HepG2 (cell line): ENCODE measurements around the gene PPP1R27. TPM values are rescaled to one million over a fixed set of nuclear protein-coding genes. Genes with fewer than 3 reads are reported as not detected.

Experiments used
- AGO2 ChIP-seq: fragments of 200-400 bp; formaldehyde crosslinking; optimal IDR thresholded peaks from 2 replicates; pipeline ENCODE3; 2017; ENCODE audit warnings: mild to moderate bottlenecking, low read depth, low read length, moderate library complexity
- ATF3 ChIP-seq: sonication (generic); formaldehyde crosslinking; IDR thresholded peaks from 2 replicates; pipeline ENCODE4 v1.4.0; 2020; ENCODE audit warnings: missing genetic modification reagents
- FOXJ3 ChIP-seq: sonication (generic); formaldehyde crosslinking; IDR thresholded peaks from 2 replicates; pipeline ENCODE4 v1.4.0; 2020; ENCODE audit warnings: missing genetic modification reagents, mild to moderate bottlenecking, borderline replicate concordance
- FOXK2 ChIP-seq: fragments of 450-650 bp; IDR thresholded peaks from 2 replicates; pipeline ENCODE4 v1.6.1; 2016
- GATAD2A ChIP-seq: IDR thresholded peaks from 2 replicates; pipeline ENCODE4 v1.6.1; 2016
- MED8 ChIP-seq: sonication (generic); formaldehyde crosslinking; IDR thresholded peaks from 2 replicates; pipeline ENCODE4 v1.8.1; 2023; ENCODE audit warnings: mild to moderate bottlenecking, missing genetic modification reagents; ENCODE audit not compliant: insufficient replicate concordance
- NR2F6 ChIP-seq, 2 experiments: IDR thresholded peaks; 2 replicates each; pipeline ENCODE4 v1.6.1; 2016; ENCODE audit warnings: antibody characterized with exemption in 1 of 2, mild to moderate bottlenecking in 1 of 2
- RORA ChIP-seq: sonication (generic); formaldehyde crosslinking; IDR thresholded peaks from 2 replicates; pipeline ENCODE4 v1.5.0; 2020; ENCODE audit warnings: mild to moderate bottlenecking, missing genetic modification reagents, moderate library complexity
- SUZ12 ChIP-seq: fragments of 150-350 bp; IDR thresholded peaks from 2 replicates; pipeline ENCODE4 v1.6.1; 2014; ENCODE audit warnings: low read depth, low read length
- TAF15 ChIP-seq: fragments of 200-400 bp; formaldehyde crosslinking; IDR thresholded peaks from one replicate; pipeline ENCODE4 v1.6.1; 2018; ENCODE audit warnings: mild to moderate bottlenecking, low read depth, low read length; ENCODE audit not compliant: poor library complexity, severe bottlenecking
- TP53 ChIP-seq: sonication (generic); formaldehyde crosslinking; conservative IDR thresholded peaks from 2 replicates; pipeline ENCODE4 v1.4.0; 2020; ENCODE audit warnings: missing genetic modification reagents
- ZBTB8A ChIP-seq: sonication (generic); formaldehyde crosslinking; IDR thresholded peaks from 2 replicates; pipeline ENCODE4 v1.4.0; 2020; ENCODE audit warnings: mild to moderate bottlenecking, low read depth, missing genetic modification reagents, borderline replicate concordance
- ZFP82 ChIP-seq: sonication (generic); formaldehyde crosslinking; IDR thresholded peaks from 2 replicates; pipeline ENCODE4 v1.5.1; 2020; ENCODE audit warnings: mild to moderate bottlenecking, missing genetic modification reagents, borderline replicate concordance
- ZFX ChIP-seq: sonication (generic); formaldehyde crosslinking; IDR thresholded peaks from 2 replicates; pipeline ENCODE4 v1.4.0; 2020; ENCODE audit warnings: mild to moderate bottlenecking, low read depth, missing genetic modification reagents, moderate library complexity
- ZIK1 ChIP-seq: sonication (generic); formaldehyde crosslinking; IDR thresholded peaks from 2 replicates; pipeline ENCODE4 v1.5.0; 2020; ENCODE audit warnings: mild to moderate bottlenecking, low read depth, missing genetic modification reagents, borderline replicate concordance
- ZNF10 ChIP-seq: sonication (generic); formaldehyde crosslinking; IDR thresholded peaks from 2 replicates; pipeline ENCODE4 v1.4.0; 2020; ENCODE audit warnings: mild to moderate bottlenecking, low read depth, missing genetic modification reagents, borderline replicate concordance
- ZNF20 ChIP-seq: sonication (generic); formaldehyde crosslinking; IDR thresholded peaks from 2 replicates; pipeline ENCODE4 v1.4.0; 2020; ENCODE audit warnings: mild to moderate bottlenecking, moderate library complexity, missing genetic modification reagents
- ZNF251 ChIP-seq: sonication (generic); formaldehyde crosslinking; IDR thresholded peaks from 2 replicates; pipeline ENCODE4 v1.9.0; 2021; ENCODE audit warnings: mild to moderate bottlenecking, missing genetic modification reagents
- ZNF326 ChIP-seq: sonication (generic); formaldehyde crosslinking; IDR thresholded peaks from 2 replicates; pipeline ENCODE4 v1.4.0; 2020; ENCODE audit warnings: missing genetic modification reagents, borderline replicate concordance
- ZNF343 ChIP-seq: sonication (generic); formaldehyde crosslinking; IDR thresholded peaks from 2 replicates; pipeline ENCODE4 v1.4.0; 2020; ENCODE audit warnings: mild to moderate bottlenecking, missing genetic modification reagents
- ZNF362 ChIP-seq: sonication (generic); formaldehyde crosslinking; IDR thresholded peaks from 2 replicates; pipeline ENCODE4 v1.4.0; 2020; ENCODE audit warnings: missing genetic modification reagents, mild to moderate bottlenecking, borderline replicate concordance
- ZNF629 ChIP-seq: sonication (generic); formaldehyde crosslinking; conservative IDR thresholded peaks from 2 replicates; pipeline ENCODE4 v1.5.0; 2020; ENCODE audit warnings: missing genetic modification reagents
- ZNF773 ChIP-seq: sonication (generic); formaldehyde crosslinking; IDR thresholded peaks from 2 replicates; pipeline ENCODE4 v1.4.0; 2020; ENCODE audit warnings: missing genetic modification reagents, borderline replicate concordance
- ZNF891 ChIP-seq: sonication (generic); formaldehyde crosslinking; IDR thresholded peaks from 2 replicates; pipeline ENCODE4 v1.5.0; 2020; ENCODE audit warnings: mild to moderate bottlenecking, missing genetic modification reagents
- ZSCAN20 ChIP-seq: sonication (generic); formaldehyde crosslinking; IDR thresholded peaks from 2 replicates; pipeline ENCODE4 v1.4.0; 2020; ENCODE audit warnings: missing genetic modification reagents, mild to moderate bottlenecking, borderline replicate concordance
- polyA plus RNA-seq, 8 experiments: library from polyadenylated mRNA; depleted of rRNA in 3 of 8; stranded (reverse) in 7 of 8; unstranded in 1 of 8; fragments of >200 nt; fragmentation: Illumina TruSeq in 4 of 8; extraction: Trizol in 4 of 8; gene quantifications; 2 replicates each; pipeline versions ENCODE4 v1.2.1 to v1.2.3, GENCODE V29; 2011 to 2016; ENCODE audit warnings: low read depth in 4 of 8, missing spikeins in 1 of 8, mixed read lengths in 1 of 8; ENCODE audit not compliant: insufficient read depth in 1 of 8
- total RNA-seq, 5 experiments: library from RNA; depleted of rRNA; stranded (reverse); fragments of >200 nt; fragmentation: Illumina TruSeq; extraction: Trizol; gene quantifications; 2 replicates each; pipeline ENCODE4 v1.2.3, GENCODE V29; 2016; ENCODE audit warnings: low read depth in 1 of 5
- TF ChIP-seq, protein P1 (sequence below): fragments of 450-650 bp; IDR thresholded peaks from 2 replicates; pipeline ENCODE4 v1.6.1; 2017
- TF ChIP-seq, protein P2 (sequence below), 2 experiments: fragments of 450-650 bp in 1 of 2; sonication (generic) in 1 of 2; formaldehyde crosslinking; IDR thresholded peaks; 2 replicates each; pipeline versions ENCODE4 v1.5.0 to v1.8.0; 2020 to 2022; ENCODE audit warnings: mild to moderate bottlenecking in 1 of 2, missing genetic modification reagents in 1 of 2

PPP1R27 gene
- total and polyA plus RNA-seq, 2 of the 13 experiments (the other 11 are each of a cell fraction or from before 2014, with no cell fraction given): 0.17 to 1.00 TPM

- TF ChIP-seq ZNF10 (CRISPR knock-in tag) (no peak), MED8 (CRISPR knock-in tag) (peak; percentile 71), ZFP82 (CRISPR knock-in tag) (peak; percentile 87; the same call in 1 of the 2 replicates), FOXK2 (no peak), RORA (CRISPR knock-in tag) (no peak), ZNF251 (CRISPR knock-in tag) (no peak), ZIK1 (CRISPR knock-in tag) (no peak), TP53 (peak; percentile 28; the same call in 1 of the 2 replicates), ZNF773 (CRISPR knock-in tag) (no peak), AGO2 (peak; percentile 99), ZNF362 (CRISPR knock-in tag) (peak; percentile 25; the same call in 1 of the 2 replicates), ZNF20 (no peak), NR2F6 (IDR thresholded peaks at IDR 0.05) (no peak), NR2F6 (CRISPR knock-in tag; IDR thresholded peaks at IDR 0.05) (no peak), ZFX (CRISPR knock-in tag) (peak; percentile 79), ZNF326 (CRISPR knock-in tag) (peak; percentile 91), ZBTB8A (CRISPR knock-in tag) (no peak), ZNF891 (CRISPR knock-in tag) (no peak; the same call in 1 of the 2 replicates), ZNF343 (CRISPR knock-in tag) (peak; percentile 62; the same call in 1 of the 2 replicates), GATAD2A (no peak), SUZ12 (no peak), ATF3 (no peak), TAF15 (peak; percentile 99), ZSCAN20 (peak; percentile 53; the same call in 1 of the 2 replicates), FOXJ3 (CRISPR knock-in tag) (peak; percentile 25; the same call in 1 of the 2 replicates), ZNF629 (0 out of 2 replicates have a peak, but pooled peaks have one; percentile 23)
- TF ChIP-seq, protein P1, sequence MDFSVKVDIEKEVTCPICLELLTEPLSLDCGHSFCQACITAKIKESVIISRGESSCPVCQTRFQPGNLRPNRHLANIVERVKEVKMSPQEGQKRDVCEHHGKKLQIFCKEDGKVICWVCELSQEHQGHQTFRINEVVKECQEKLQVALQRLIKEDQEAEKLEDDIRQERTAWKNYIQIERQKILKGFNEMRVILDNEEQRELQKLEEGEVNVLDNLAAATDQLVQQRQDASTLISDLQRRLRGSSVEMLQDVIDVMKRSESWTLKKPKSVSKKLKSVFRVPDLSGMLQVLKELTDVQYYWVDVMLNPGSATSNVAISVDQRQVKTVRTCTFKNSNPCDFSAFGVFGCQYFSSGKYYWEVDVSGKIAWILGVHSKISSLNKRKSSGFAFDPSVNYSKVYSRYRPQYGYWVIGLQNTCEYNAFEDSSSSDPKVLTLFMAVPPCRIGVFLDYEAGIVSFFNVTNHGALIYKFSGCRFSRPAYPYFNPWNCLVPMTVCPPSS: no peak
- TF ChIP-seq, protein P2, sequence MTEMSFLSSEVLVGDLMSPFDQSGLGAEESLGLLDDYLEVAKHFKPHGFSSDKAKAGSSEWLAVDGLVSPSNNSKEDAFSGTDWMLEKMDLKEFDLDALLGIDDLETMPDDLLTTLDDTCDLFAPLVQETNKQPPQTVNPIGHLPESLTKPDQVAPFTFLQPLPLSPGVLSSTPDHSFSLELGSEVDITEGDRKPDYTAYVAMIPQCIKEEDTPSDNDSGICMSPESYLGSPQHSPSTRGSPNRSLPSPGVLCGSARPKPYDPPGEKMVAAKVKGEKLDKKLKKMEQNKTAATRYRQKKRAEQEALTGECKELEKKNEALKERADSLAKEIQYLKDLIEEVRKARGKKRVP (CRISPR knock-in tag; IDR thresholded peaks at IDR 0.05): no peak; a peak in 2 of 4 replicates
Observed at GRCh38 chr17:81867170-81867990, 32.5 kb upstream of the PPP1R27 start (continued).
